ENCODE results near the gene MYOZ3. TPM values are rescaled to one million over a fixed set of nuclear protein-coding genes. Genes with fewer than 3 reads are reported as not detected.

Gene MYOZ3
- total and polyA plus RNA-seq, 2 of the 8 experiments (the other 6 are each of a cell fraction or from before 2014, with no cell fraction given): 9.6 to 19.1 TPM

DNA sequence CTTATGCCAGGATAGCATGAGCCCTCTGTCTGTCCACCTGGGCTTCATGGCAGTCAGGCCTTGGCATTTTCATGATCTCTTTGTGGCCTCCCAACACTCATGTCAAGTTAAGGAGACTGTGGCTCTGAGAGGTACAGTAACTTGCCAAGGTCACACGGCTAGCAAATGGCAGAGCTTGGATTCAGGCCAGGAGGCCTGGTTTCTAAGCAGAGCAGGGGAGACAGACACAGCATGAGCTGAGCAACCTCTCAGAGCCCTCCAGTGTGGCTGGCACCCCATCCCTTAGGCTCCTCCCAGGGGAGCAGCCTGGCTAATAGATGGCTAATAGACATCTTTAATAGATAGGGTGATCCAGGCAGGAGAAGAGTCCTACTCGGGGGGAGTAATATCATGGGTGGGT, 16.5 kb upstream of the MYOZ3 start:
- WGBS, 2 experiments (ENCODE audit: extremely low coverage in 1 of 2, insufficient coverage in 1 of 2, insufficient read length in 1 of 2, insufficient replicate concordance in 2 of 2, low coverage in 1 of 2, low lambda C conversion rate in 2 of 2, missing lambda C conversion rate in 1 of 2): 92% methylated on average over 2 of the region's 2 CpGs; no CpG with 5 or more reads in 1 of the 2 experiments
- Histone ChIP-seq H3K27me3 (replicated peaks in 1 of 4; ENCODE audit: control insufficient read depth in 3 of 4, extremely low read depth in 1 of 4, insufficient read depth in 3 of 4, low read length in 3 of 4) (no peaks in the 10 kb centered on the region), H3K56ac (replicated peaks; ENCODE audit: insufficient read length, low read depth, low read length) (no peak overlapping the region), H4K8ac (ENCODE audit: extremely low read depth, insufficient read depth, low read length) (no peak overlapping the region), H2BK20ac (ENCODE audit: low read length) (peak overlapping the region; percentile 72; the same call in 1 of the 2 replicates), H3K27ac (ENCODE audit: low read depth, low read length) (no peak overlapping the region), H3K4ac (replicated peaks; ENCODE audit: insufficient read length, low read depth, low read length) (no peak overlapping the region), H3K4me3 (ENCODE audit: extremely low read depth in 1 of 4, insufficient read depth in 2 of 4, low read depth in 3 of 4, low read length in 4 of 4) (no peak overlapping the region), H3K79me2 (ENCODE audit: control insufficient read depth in 1 of 2, insufficient read depth in 2 of 2, low read length in 2 of 2) (no peaks in the 10 kb centered on the region), H3K18ac (ENCODE audit: extremely low read depth, low read length) (no peak overlapping the region; the same call in 1 of the 2 replicates), H2BK5ac (ENCODE audit: low read depth, low read length) (no peak overlapping the region), H3K23ac (ENCODE audit: insufficient read length) (no peak overlapping the region), H4K5ac (ENCODE audit: insufficient read length, low read depth, low read length) (no peak overlapping the region), H3K23me2 (ENCODE audit: low read depth, low read length) (no peaks in the 10 kb centered on the region), H3K14ac (ENCODE audit: insufficient read length) (no peak overlapping the region), H3K4me2 (ENCODE audit: insufficient read depth in 1 of 2, low read depth in 2 of 2, low read length in 2 of 2) (no peak overlapping the region), H3K79me1 (ENCODE audit: low read depth, low read length) (no peaks in the 10 kb centered on the region), H3K36me3 (ENCODE audit: control insufficient read depth in 2 of 4, insufficient read depth in 4 of 4, low read length in 3 of 4) (no peaks in the 10 kb centered on the region), H3K9ac (replicated peaks in 1 of 4; ENCODE audit: extremely low read depth in 1 of 4, low read depth in 3 of 4, low read length in 3 of 4) (no peak overlapping the region), H4K20me1 (replicated peaks in 1 of 2; ENCODE audit: control insufficient read depth in 1 of 2, insufficient read depth in 2 of 2, low read length in 2 of 2) (no peaks in the 10 kb centered on the region), H2AK5ac (ENCODE audit: low read depth, low read length) (0 out of 2 replicates have a peak overlapping the region, but pooled peaks have one; percentile 65), H4K91ac (replicated peaks; ENCODE audit: insufficient read length, low read length) (no peak overlapping the region), H3K4me1 (replicated peaks in 1 of 4; ENCODE audit: control insufficient read depth in 3 of 4, insufficient read depth in 4 of 4, low read length in 3 of 4) (peaks cover 0 to 13% (median 9%) of the 10 kb centered on the region in 4 experiments; a peak in 5 of 7 replicates), H3K9me3 (ENCODE audit: insufficient read depth in 2 of 2, low read depth in 1 of 2, low read length in 1 of 2) (no peaks in the 10 kb centered on the region), H2BK12ac (ENCODE audit: low read depth, low read length) (0 out of 2 replicates have a peak overlapping the region, but pooled peaks have one; percentile 17), H2BK120ac (replicated peaks; ENCODE audit: low read depth, low read length) (no peak overlapping the region), H2BK15ac (ENCODE audit: low read length) (0 out of 2 replicates have a peak overlapping the region, but pooled peaks have one; percentile 8), H2AFZ (ENCODE audit: low read length) (no peak overlapping the region)
- TF ChIP-seq SP2 (IDR thresholded peaks at IDR 0.05; ENCODE audit: low read length) (no peak), HDAC6 (IDR thresholded peaks at IDR 0.05; ENCODE audit: low read depth, low read length) (no peak), NRF1 (IDR thresholded peaks at IDR 0.05; ENCODE audit: low read depth, low read length) (no peak), JUND (IDR thresholded peaks at IDR 0.05; ENCODE audit: low read length) (no peak), RAD21 (IDR thresholded peaks at IDR 0.05 in 1 of 2, conservative IDR thresholded peaks at IDR 0.05 in 1 of 2; ENCODE audit: low read depth in 2 of 2, low read length in 2 of 2) (no peak), SIX5 (IDR thresholded peaks at IDR 0.05; ENCODE audit: low read depth, low read length) (no peak), EZH2 (IDR thresholded peaks at IDR 0.05; ENCODE audit: low read depth, low read length, severe bottlenecking) (no peak), HDAC2 (IDR thresholded peaks at IDR 0.05; ENCODE audit: borderline replicate concordance in 1 of 2, low read depth in 2 of 2, low read length in 2 of 2) (no peak), SP1 (IDR thresholded peaks at IDR 0.05; ENCODE audit: low read depth, low read length) (no peak), EP300 (IDR thresholded peaks at IDR 0.05; ENCODE audit: borderline replicate concordance in 1 of 2, low read depth in 2 of 2, low read length in 2 of 2) (no peak)
- CTCF ChIA-PET (ENCODE audit: partially characterized antibody): interaction anchor here (0.6 to 18.4 kb wide), 20 partner anchors 11 to 183 kb away, joined by 3 to 247 read pairs (median 4); partner anchors contain the start of gene MYOZ3
- FAIRE-seq (no peak), DNase-seq (ENCODE audit: low read depth in 1 of 2, low spot score in 2 of 2) (no peak)
- POLR2A ChIA-PET (ENCODE audit: partially characterized antibody): interaction anchor here (0.6 to 1.6 kb wide), 5 partner anchors 9 to 56 kb away, joined by 3 to 5 read pairs (median 5); partner anchors contain the start of gene RBM22
